ENCODE measurements around the gene KCNK10.

KCNK10 gene

GRCh38 chr14:88218119-88218915 is 104.8 kb downstream of the KCNK10 start:
- DNase-seq, result no peak

DNA sequence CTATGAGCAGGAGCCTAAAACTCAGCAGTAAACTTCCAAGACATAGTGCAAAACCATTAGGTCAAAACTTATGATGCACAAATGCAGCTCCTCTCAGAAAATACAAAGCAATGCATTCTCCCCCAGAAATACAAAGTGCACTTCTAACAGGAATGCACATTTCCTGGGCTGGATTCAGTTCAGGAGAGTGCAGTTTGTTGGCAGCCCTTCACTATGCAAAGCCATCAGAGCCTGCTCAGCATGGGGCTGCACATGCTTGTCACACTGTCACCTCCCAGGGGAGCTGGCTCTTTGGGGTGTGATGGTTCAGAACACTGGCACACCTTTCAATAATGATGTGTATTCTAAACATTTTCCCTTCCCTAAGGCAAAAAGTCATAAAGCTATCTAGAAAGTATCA is 110.4 kb downstream of the KCNK10 start:
- DNase-seq, result no peak

- no peak for DNase-seq
These were observed 112.6 kb downstream of the KCNK10 start for GRCh38 chr14:88210426-88210825.

GRCh38 chr14:88209273-88209672 is 113.8 kb downstream of the KCNK10 start:
- no peak for DNase-seq

GRCh38 chr14:88208858-88209257 is 114.2 kb downstream of the KCNK10 start:
- DNase-seq, result no peak

DNA sequence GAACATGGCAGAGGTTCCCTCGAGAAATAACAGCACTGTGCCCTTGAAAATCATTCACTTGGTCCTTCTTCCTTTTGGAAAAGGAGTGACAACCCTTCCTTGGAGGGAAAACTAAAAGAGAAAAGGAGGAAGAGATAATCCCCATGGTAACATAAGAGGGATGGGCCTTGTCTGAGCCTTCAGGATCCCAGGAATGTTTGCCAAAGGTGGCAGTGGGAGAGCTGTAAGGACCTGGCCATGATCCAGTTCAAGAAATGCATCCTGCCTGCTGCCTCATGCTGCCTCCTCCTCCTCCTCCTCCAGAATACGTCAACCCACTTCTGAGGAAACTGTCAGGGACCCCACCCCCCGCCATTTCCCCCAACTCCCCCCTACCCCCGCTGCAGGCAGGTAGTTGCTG is 118.8 kb downstream of the KCNK10 start:
- DNase-seq, result no peak

DNA sequence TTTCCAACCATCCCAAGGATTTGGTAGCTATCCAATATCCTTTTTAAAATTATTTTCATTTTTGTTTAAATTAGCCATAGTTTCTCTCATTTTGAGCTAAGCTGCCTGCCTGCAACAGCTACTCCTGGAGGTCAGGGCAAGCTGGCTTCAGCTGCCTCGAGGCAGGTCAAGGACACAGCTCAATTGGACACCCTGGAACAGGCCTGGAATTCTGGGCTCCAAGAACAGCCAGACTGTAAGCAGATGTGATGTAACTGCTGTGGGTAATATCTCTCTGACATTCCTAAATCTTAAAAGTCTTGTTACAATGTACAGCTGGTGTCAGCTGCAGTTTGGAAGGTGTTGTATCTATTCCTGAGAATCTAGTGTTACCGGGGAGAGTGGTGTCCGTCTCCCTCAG is 119.8 kb downstream of the KCNK10 start:
- DNase-seq, result no peak

- DNase-seq, result no peak
These were observed 120.8 kb downstream of the KCNK10 start for GRCh38 chr14:88202286-88202685.

DNA sequence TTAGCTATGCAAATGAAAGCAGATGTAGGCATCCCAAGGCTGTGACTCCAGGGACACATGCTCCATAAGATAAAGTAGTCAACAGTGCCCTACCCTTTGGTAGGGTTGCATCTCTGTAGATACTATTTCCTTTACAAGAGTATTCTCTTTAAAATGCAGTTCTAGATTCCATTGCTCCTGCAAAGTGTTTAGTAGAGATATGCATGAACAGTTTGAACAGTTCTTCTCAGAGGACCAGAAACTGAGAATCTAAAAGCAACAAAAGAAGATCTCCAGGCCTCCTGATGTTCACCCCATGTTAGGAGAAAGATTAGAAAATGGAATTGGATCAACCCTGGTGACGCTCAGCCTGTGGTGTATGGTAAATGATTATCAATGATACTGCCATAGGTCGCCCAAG is 121.2 kb downstream of the KCNK10 start:
- DNase-seq, result no peak

- no peak for DNase-seq
These were observed 123.2 kb downstream of the KCNK10 start for GRCh38 chr14:88199882-88200281.

DNA sequence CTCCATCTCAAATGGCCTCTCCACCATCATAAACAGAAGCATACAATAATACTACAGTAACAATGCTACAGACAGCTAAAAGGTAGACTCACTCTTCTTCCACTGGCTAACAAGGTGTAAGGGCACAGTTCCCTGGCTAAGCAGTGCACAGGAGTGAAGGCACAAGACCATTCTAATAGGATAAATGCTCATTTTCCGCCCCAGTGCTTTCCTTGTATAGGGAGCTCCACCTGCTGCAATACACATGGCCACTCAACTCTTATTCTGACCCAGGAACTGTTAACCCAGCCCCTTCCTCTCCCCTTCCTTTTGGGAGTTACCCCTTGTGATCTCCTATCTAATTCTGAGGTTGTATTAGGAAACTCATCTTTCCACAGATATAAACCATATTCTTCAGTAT is 124.6 kb downstream of the KCNK10 start:
- no peak for DNase-seq

GRCh38 chr14:88196925-88197324 is 126.1 kb downstream of the KCNK10 start:
- DNase-seq, result no peak

DNA sequence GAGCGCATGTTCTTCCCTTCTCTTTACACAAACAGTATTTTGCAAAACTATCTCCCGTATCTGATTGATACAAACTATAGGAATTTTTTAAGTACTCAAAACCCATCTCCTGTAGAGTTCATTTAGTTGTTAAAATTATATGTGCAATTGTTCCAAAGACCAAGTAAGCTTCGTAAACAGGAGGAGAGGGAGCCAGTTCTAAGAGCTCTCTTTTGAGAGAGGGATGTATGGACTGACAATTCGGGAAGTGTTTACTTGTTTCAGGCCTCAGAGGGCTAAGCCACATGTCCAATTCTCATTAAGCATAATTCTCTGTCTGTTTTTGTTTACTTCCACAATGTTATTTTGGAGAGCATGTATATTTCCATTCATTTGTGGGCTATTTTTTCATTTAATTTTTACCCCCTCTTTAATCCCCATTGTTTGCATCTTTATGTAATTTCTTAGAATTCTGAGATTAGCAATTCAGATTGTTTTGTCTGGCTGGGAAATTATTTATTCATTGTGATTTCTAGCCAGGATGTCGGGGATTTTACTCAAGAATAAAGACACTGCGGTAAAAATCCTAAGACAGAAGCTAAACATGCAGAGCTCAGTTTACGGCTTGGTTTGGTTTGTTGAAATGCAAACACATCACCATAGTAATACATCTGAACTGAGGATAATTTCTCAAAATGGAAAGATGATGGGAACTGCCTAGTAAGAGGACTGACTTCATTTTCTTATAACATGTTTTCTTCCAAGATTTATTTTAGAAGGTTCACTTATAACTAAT is 126.8 kb downstream of the KCNK10 start:
- DNase-seq, result no peak

GRCh38 chr14:88195676-88196075 is 127.4 kb downstream of the KCNK10 start:
- no peak for DNase-seq

DNA sequence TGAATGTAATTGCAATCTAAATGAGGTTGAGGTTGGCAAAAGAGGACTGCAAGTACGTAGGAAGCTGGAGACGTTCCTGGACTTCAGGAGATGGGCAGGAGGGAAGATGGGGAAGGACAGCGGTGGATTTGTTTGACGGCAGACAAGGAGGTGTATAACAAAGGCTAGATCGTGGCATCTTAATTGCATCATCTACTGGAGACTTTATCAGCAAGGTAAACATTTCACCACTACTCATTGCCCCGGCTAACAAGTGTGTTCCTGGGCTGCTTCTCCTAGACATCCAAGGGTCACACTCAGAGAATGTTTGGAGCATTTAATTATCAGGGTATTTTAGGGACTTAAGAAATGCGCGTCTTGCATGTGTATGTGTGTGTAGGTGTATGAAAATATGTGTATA is 128.5 kb downstream of the KCNK10 start:
- no peak for DNase-seq

- DNase-seq, result no peak
These were observed 131.5 kb downstream of the KCNK10 start for GRCh38 chr14:88191605-88192004.

- DNase-seq, result peak; percentile 29 to 55
These were observed 133.5 kb downstream of the KCNK10 start for GRCh38 chr14:88189417-88190191.

DNA sequence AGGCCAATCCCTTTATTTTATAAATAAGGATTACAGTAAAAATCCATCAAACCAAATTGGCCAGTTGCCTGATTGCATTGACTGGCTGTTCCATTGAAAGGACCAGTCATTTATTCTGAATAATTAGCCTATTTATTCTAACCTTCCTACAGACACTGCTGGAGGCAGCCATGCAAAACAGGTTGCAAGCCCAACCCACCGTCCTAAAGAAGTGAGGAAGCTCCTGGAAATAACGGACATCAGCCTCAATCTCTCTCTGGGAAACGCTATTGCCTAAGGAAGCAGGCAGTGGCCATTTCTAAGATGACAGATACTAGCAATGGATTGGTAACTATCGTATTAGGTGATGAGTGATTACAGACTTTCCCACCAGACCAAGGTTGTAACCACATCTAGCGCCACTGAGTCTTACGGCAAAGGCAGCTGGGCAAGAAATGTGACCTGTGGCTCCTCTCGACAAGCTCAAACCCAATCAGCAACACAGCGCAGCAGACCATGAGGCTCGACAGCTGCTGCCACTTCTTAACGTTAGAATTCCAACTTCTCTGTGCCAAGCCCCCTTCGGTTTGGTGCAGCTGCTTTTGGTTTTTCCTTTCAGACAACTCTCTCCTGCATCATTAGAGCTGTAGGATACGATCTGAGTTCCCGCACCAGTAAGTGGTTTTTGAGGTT is 134.2 kb downstream of the KCNK10 start:
- DNase-seq, result no peak

- DNase-seq, result no peak
These were observed 137.2 kb downstream of the KCNK10 start for GRCh38 chr14:88185843-88186242.

DNA sequence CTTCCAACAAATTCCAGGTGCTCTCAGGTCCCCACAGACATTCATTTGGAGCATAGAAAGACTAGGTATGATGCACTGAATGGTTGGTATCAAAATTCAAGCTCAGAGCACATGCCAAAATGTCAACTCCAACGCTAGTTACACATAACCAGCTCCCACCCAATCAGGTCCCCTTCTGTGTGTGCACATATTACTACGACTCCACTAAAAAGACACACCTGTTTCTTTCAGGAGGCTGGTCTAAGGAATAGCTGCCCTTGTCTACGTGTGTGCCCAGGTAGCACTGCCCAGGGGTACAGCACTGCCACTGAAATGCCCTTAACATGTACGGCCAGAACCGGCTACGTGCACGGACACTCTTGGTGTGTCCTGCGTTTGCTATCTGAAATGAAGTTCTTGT is 138.1 kb downstream of the KCNK10 start:
- DNase-seq, result no peak

DNA sequence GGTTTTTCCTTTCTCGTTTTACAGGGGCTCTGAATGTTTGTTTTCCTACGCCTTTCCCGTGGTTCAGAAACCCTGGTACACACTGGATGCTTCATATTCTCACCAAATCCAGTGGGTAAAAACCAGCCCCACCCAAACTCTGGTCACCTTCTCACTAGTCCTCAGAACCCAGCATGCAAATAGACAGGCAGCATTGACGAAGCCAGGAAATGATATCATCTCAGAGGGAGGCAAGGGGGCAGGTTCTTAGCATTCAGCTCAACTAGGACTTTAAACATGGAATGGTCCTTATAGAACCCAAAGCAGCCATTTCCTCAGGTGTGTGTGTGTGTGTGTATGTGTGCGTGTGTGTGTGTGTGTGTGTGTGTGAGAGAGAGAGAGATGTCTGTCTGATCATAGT is 142.0 kb downstream of the KCNK10 start:
- no peak for DNase-seq

- DNase-seq, result no peak
These were observed 143.4 kb downstream of the KCNK10 start for GRCh38 chr14:88179716-88180115.

DNA sequence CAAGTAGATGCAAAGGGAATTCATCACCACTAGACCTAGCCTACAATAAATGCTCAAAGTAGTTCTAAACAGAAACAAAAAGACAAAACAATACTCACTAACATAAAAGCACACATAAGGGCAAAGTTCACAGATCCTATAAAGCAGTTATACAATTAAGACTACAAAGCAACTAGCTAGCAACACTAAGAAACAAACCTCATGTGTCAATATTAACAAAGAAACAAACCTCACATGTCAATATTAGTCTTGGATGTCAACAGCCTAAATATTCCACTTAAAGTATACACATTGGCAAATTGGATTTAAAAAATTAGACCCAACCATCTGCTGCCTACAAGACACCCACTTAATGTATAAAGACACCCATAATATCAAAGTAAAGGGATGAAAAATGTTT is 152.7 kb downstream of the KCNK10 start:
- DNase-seq, result no peak
